ENCODE measurements around the gene PRSS1. TPM values are rescaled to one million over a fixed set of nuclear protein-coding genes. Genes with fewer than 3 reads are reported as not detected.
"Not testable (repeated sequence)": the region's sequence is repeated elsewhere in the genome, so short reads cannot be mapped to it uniquely, and the experiment has no call there.

Gene PRSS1
- total RNA-seq, result not detected in 2 replicates

GRCh38 chr7:142749218-142749993 is at the start of gene PRSS1:
Gene PRSS1 (plus strand): TSS chr7:142749472. CDS start chr7:142749485, 13 bp downstream.
- no peak within 1 kb of the TSS for H3K4me3 ChIP-seq (ENCODE audit: low read depth, low read length)
- DNase-seq (ENCODE audit: low read depth), result no peak
- no peak for TF ChIP-seq CTCF (IDR thresholded peaks at IDR 0.05; ENCODE audit: insufficient read depth, low read depth, low read length)

GRCh38 chr7:142700935-142701334 is 48.3 kb upstream of the PRSS1 start:
- H3K4me3 ChIP-seq (ENCODE audit: low read depth, low read length); DNase-seq (ENCODE audit: low read depth): not testable (repeated sequence)

GRCh38 chr7:142703655-142704305 is 45.5 kb upstream of the PRSS1 start:
- DNase-seq (ENCODE audit: low read depth), result no peak
- H3K4me3 ChIP-seq (ENCODE audit: low read depth, low read length), result no peak overlapping the region
- TF ChIP-seq CTCF (IDR thresholded peaks at IDR 0.05; ENCODE audit: insufficient read depth, low read depth, low read length), result no peak

GRCh38 chr7:142708726-142709125 is 40.5 kb upstream of the PRSS1 start:
- H3K4me3 ChIP-seq (ENCODE audit: low read depth, low read length); DNase-seq (ENCODE audit: low read depth): not testable (repeated sequence)

GRCh38 chr7:142709921-142710320 is 39.4 kb upstream of the PRSS1 start:
- no peak overlapping the region for H3K4me3 ChIP-seq (ENCODE audit: low read depth, low read length)
- no peak for TF ChIP-seq CTCF (IDR thresholded peaks at IDR 0.05; ENCODE audit: insufficient read depth, low read depth, low read length)
- no peak for DNase-seq (ENCODE audit: low read depth)

- DNase-seq (ENCODE audit: low read depth), result no peak
- no peak overlapping the region for H3K4me3 ChIP-seq (ENCODE audit: low read depth, low read length)
- no peak for TF ChIP-seq CTCF (IDR thresholded peaks at IDR 0.05; ENCODE audit: insufficient read depth, low read depth, low read length)
These were observed 38.1 kb upstream of the PRSS1 start for GRCh38 chr7:142711196-142711595.

- DNase-seq (ENCODE audit: low read depth), result peak; percentile 36
- no peak overlapping the region for H3K4me3 ChIP-seq (ENCODE audit: low read depth, low read length)
- peak; percentile 73 for TF ChIP-seq CTCF (IDR thresholded peaks at IDR 0.05; ENCODE audit: insufficient read depth, low read depth, low read length)
These were observed 37.3 kb upstream of the PRSS1 start for GRCh38 chr7:142711746-142712616.
